Mammary epithelial cell (primary cell): Measurements from ENCODE around the gene PRICKLE4.

Experiments
- EZH2 ChIP-seq: IDR thresholded peaks from 2 replicates; pipeline ENCODE4 v1.6.1; 2012; ENCODE audit warnings: low read length, inconsistent platforms, borderline replicate concordance
- TF ChIP-seq, protein P1 (sequence below), 2 donors: IDR thresholded peaks in 1 of 2; conservative IDR thresholded peaks in 1 of 2; 2 replicates each; pipeline ENCODE4 v1.5.1; 2011 to 2012; ENCODE audit warnings: inconsistent platforms in 2 of 2, low read length in 2 of 2, mild to moderate bottlenecking in 2 of 2, control low read depth in 1 of 2, low read depth in 1 of 2; ENCODE audit not compliant: insufficient read depth in 1 of 2; ENCODE audit errors: extremely low read depth in 1 of 2

DNA sequence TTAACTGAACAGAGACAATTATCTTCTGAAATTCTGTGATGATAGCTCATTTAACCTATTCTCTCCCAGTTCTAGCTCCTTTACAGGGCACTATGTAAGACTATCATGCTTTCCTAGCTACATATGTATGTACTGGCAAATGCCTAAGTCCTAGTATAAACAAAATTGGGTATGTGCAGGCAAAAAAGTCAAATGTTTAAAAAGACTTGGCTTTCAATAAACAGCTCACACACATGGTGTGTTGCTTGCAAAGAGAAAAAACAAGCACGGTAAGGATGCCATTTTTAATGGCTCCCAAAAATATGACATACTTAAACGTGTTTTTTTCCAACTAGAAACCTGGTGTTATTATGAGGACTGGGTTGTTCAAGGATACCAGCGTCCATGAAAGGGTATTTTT, 51.7 kb downstream of the PRICKLE4 start:
- TF ChIP-seq, protein P1, sequence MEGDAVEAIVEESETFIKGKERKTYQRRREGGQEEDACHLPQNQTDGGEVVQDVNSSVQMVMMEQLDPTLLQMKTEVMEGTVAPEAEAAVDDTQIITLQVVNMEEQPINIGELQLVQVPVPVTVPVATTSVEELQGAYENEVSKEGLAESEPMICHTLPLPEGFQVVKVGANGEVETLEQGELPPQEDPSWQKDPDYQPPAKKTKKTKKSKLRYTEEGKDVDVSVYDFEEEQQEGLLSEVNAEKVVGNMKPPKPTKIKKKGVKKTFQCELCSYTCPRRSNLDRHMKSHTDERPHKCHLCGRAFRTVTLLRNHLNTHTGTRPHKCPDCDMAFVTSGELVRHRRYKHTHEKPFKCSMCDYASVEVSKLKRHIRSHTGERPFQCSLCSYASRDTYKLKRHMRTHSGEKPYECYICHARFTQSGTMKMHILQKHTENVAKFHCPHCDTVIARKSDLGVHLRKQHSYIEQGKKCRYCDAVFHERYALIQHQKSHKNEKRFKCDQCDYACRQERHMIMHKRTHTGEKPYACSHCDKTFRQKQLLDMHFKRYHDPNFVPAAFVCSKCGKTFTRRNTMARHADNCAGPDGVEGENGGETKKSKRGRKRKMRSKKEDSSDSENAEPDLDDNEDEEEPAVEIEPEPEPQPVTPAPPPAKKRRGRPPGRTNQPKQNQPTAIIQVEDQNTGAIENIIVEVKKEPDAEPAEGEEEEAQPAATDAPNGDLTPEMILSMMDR (conservative IDR thresholded peaks at IDR 0.05 in 1 of 2, IDR thresholded peaks at IDR 0.05 in 1 of 2; ENCODE audit: extremely low read depth in 1 of 2, insufficient read depth in 1 of 2, low read depth in 1 of 2, low read length in 2 of 2) = no peak
- no peak for TF ChIP-seq EZH2
